ENCODE measurements around the gene ESYT1.

Gene ESYT1

GRCh38 chr12:56128670-56129205 is 671 bp downstream of the ESYT1 start:
- DNase-seq (ENCODE audit: low read depth in 1 of 2, low spot score in 1 of 2), result no peak

GRCh38 chr12:56129206-56129941 is 1.3 kb downstream of the ESYT1 start:
- peak; percentile 51 to 56 for DNase-seq (ENCODE audit: low read depth in 1 of 2, low spot score in 1 of 2)

GRCh38 chr12:56129942-56130495 is 2.0 kb downstream of the ESYT1 start:
- no peak for DNase-seq (ENCODE audit: low read depth in 1 of 2, low spot score in 1 of 2)

- DNase-seq (ENCODE audit: low read depth in 1 of 2, low spot score in 1 of 2), result no peak
These were observed 2.8 kb downstream of the ESYT1 start for GRCh38 chr12:56130876-56131275.

GRCh38 chr12:56134897-56135296 is 6.8 kb downstream of the ESYT1 start:
- no peak for DNase-seq (ENCODE audit: low read depth in 1 of 2, low spot score in 1 of 2)

GRCh38 chr12:56137853-56138571 is 9.9 kb downstream of the ESYT1 start:
- DNase-seq (ENCODE audit: low read depth in 1 of 2, low spot score in 1 of 2), result no peak

GRCh38 chr12:56141946-56142784 is 14.1 kb downstream of the ESYT1 start:
- no peak for DNase-seq (ENCODE audit: low read depth in 1 of 2, low spot score in 1 of 2)

- DNase-seq (ENCODE audit: low read depth in 1 of 2, low spot score in 1 of 2), result no peak
These were observed 15.2 kb downstream of the ESYT1 start for GRCh38 chr12:56143217-56143616.

GRCh38 chr12:56143870-56144269 is 15.8 kb downstream of the ESYT1 start:
- no peak for DNase-seq (ENCODE audit: low read depth in 1 of 2, low spot score in 1 of 2)

GRCh38 chr12:56145217-56145616 is 17.1 kb downstream of the ESYT1 start:
- no peak for DNase-seq (ENCODE audit: low read depth in 1 of 2, low spot score in 1 of 2)

GRCh38 chr12:56146492-56147460 is 18.7 kb downstream of the ESYT1 start:
- DNase-seq (ENCODE audit: low read depth in 1 of 2, low spot score in 1 of 2), result no peak

GRCh38 chr12:56150563-56150962 is 22.5 kb downstream of the ESYT1 start:
- DNase-seq (ENCODE audit: low read depth in 1 of 2, low spot score in 1 of 2), result no peak

- peak; percentile 34 to 53 for DNase-seq (ENCODE audit: low read depth in 1 of 2, low spot score in 1 of 2)
These were observed 23.6 kb downstream of the ESYT1 start for GRCh38 chr12:56151672-56152131.

GRCh38 chr12:56152132-56152755 is 24.2 kb downstream of the ESYT1 start, which contains the start of gene MYL6B:
Gene MYL6B, plus strand, starts transcription at chr12:56152587. Its CDS starts 1,332 bp downstream, at chr12:56153919.
- DNase-seq (ENCODE audit: low read depth in 1 of 2, low spot score in 1 of 2), result peak; percentile 83 to 91

GRCh38 chr12:56152756-56153677 is 24.9 kb downstream of the ESYT1 start:
- DNase-seq (ENCODE audit: low read depth in 1 of 2, low spot score in 1 of 2), result no peak

GRCh38 chr12:56153678-56154065 is 25.6 kb downstream of the ESYT1 start:
- no peak for DNase-seq (ENCODE audit: low read depth in 1 of 2, low spot score in 1 of 2)

GRCh38 chr12:56154246-56154771 is 26.2 kb downstream of the ESYT1 start:
- DNase-seq (ENCODE audit: low read depth in 1 of 2, low spot score in 1 of 2), result no peak

- DNase-seq (ENCODE audit: low read depth in 1 of 2, low spot score in 1 of 2), result no peak
These were observed 26.8 kb downstream of the ESYT1 start for GRCh38 chr12:56154818-56155217.
